Activated T-cell treated with anti-CD3 and anti-CD28 coated beads for 4 hours (primary cell): ENCODE data around the gene LEFTY2.
"Not testable (repeated sequence)": the region's sequence is repeated elsewhere in the genome, so short reads cannot be mapped to it uniquely, and the experiment has no call there.

ENCODE experiments used
- DNase-seq: peaks from one replicate; pipeline ENCODE4 v3.0.0-alpha.2; 2020

Gene LEFTY2

GRCh38 chr1:225941187-225941941 is at the start of gene LEFTY2:
Gene LEFTY2 (minus strand): TSS chr1:225941220. CDS start chr1:225941140, 80 bp downstream.
- DNase-seq: no peak

DNA sequence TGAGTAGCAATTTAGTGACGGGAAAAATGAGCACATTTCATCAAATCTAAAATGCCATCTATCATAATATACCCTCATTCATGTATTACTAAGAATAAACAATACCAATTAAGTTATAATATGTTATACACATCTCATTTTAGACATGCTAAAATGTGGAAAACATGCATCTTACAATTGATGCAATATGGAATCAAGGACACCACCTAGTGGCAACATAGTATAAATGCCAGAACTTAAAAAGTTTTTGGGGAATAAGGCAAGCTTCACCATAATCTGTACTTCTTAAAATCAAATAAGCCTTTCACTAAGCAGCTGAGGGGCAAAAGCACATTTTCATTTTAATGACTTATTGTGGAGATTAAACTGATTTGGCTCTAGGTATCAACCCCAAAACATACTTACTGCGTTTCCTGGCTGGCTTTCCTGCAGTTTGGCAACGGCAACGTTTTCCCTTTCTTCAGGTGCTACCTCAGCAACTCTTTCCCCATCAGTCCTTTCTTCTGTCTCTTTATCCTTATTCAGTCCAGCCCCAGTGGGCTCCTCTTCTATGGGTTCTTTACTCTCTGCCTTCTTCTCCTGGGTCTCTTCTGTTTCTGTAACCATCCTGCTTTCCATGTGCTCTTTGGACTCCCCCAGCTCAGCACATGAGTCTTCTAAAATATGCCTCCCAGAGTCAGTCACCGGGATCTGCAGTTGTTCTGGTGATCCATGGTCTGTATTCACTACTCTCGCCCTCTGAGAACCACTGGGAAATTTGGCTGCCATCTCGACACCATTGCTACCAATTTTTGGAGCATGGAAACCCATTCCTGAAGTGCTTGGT is 46.7 kb upstream of the LEFTY2 start:
- DNase-seq: no peak

DNA sequence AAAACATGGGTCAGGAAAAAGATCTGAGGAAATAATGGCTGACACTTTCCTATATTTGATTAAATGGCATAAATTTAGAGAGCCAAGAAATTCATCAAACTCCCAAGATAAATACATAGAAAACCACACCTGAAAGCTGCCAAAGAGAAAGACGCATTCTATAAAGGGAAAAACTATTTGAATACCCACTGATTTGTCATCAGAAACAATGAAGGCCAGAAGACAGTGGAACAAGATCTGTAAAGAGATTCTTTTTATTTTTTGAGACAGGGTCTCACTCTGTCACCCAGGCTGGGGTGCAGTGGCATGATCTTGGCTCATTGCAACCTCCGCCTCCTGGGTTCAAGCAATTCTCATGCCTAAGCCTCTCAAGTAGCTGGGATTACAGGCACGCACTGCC is 40.7 kb upstream of the LEFTY2 start:
- DNase-seq: no peak

DNA sequence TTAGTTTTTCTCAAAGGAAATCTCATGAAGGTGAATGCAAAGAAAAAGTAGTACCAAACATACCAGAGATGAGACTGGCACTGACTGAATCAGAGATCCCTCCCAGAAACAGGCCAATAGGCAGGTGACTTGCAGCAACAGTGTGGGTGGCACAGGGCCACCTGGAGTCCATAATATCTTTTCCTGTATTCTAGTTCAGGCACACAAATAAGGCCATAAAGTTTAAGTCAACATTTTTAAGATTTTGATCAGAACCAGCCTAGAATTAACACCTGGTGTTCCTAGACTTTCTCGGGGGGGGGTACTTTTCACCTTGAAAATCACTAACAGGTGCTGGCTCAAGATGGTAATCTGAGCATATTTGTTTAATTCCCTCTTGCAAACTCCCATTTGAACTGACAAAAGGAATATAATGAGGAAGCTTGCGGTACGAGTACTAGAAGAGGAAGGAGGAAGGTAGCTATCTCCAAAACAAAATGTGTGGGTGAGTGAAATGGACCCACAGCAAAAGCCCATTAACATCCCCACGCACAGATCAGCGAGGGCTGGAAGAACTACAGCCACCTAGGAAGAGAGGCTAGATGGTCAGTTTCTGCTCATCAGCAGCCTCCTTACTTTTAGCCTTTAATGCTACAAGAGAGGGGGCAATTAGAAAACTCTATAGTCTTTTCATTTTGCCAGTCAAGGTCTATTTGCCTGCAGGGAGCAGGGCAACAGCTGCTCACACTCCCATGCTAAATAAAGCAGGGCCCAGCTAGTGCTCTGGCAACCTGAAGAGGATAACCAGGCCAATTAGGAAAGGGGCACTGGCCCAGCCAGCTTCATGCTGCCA is 39.2 kb upstream of the LEFTY2 start:
- no peak for DNase-seq

DNA sequence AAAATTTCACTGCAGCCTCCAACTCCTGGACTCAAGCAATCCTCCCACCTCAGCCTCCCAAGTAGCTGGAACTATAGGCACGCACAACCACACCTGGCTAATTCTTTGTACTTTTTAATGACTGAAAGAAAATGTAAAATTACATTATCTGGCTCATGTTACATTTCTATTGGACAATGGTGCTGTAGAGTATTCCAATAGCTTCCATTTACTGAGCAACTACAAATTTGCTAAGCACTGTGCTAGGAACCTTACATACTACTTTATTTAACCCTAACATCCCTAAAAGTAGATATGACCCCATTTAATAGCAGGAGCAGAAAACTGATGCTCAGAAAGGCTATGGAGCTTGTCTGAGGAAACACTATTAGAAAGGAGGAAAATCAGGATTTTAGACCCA is 38.4 kb upstream of the LEFTY2 start:
- no peak for DNase-seq

DNA sequence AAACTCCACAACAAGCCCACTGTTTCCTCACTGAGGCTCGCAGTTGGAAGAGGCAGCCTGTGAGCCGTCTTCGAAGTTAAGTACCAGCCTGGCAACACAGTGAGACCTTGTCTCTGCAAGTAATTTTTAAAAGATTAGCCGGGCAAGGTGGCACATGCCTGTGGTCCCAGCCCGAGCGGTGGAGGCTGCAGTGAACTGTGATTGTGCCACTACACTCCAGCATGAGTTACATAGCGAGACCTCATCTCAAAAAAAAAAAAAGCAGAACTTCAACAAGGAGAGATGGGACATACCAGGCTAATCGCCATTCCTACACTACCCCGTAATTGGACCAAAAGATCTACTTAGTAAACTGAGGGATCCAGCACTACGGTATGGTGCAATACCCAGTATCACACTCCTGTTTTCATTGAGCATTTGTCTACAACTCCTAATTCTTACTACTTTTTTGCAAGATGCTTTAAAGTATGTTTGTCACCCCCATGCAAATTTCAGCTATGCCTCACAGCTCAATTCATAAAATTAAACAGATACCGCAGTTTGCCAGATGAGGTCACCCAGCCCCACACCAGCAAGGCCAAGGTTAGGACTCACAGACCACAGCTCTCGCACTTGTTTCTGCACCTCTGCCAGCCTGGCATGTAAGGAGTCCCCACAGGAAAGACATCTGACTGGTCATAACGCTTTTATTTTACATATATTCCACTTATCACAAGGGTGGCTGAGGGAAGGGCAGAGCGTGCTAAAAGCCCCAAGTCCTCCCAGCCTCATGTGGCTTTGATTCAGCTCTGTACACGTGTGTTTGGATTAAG is 37.1 kb upstream of the LEFTY2 start:
- DNase-seq: no peak

GRCh38 chr1:225975146-225975545 is 34.1 kb upstream of the LEFTY2 start:
- DNase-seq: not testable (repeated sequence)

DNA sequence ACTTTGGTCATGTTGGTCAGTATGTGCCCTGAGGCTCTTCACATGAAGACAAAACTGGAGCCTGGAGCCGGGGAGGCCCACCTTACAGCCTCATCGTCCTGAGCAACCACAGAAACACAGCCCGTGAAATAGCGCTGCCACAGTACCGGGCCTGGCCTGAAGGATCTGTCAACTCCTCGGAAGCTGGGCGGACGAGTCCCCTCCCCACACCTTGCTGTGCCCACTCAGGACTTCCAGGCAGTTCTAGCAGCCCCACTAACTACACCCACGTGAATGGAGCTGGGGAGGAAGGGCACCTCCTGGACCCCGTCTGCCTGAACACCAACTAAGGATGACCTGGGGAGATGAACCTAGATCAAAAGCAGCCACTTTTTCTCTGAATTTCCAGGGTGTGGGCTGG is 33.4 kb upstream of the LEFTY2 start:
- DNase-seq: no peak

GRCh38 chr1:225973158-225973557 is 32.1 kb upstream of the LEFTY2 start:
- DNase-seq: no peak

DNA sequence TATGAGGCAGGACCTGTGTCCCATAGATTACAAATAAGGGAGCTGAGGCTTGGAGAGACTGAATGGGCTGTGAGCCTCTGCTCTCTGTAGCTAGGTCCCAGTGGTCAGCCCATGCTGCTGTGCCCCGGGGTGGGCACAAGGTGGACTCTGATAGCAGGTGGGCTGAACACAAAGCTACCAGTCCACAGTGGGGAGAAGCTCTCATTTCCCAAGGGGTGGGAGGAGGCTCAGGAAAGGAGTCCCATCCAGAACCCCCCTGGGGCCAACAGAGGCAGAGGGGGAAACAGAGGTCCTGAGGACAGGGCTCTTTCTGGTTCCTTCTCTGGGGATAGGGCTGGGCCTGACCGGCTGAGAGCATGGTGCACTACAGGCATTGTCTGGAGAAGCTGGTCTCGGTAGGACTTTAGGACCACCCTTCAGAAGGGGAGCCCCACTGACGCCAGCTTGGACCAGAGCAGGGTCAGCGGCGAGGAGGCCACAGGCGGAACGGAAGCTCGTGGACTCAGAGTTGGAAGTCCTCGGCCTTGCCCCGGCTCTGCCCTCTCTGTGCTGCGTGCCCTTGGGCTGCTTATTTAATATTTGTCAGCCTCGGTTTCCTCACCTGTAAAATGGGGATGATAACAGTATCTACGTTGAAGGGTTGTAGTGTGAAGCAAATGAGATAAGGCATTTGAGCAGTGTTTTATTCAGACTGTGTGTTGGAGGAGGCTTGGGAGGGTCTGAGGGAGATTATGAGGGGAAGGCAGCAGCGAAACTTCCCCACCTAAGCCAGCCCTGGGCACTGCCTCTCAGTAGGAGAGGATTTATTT is 31.5 kb upstream of the LEFTY2 start:
- no peak for DNase-seq

DNA sequence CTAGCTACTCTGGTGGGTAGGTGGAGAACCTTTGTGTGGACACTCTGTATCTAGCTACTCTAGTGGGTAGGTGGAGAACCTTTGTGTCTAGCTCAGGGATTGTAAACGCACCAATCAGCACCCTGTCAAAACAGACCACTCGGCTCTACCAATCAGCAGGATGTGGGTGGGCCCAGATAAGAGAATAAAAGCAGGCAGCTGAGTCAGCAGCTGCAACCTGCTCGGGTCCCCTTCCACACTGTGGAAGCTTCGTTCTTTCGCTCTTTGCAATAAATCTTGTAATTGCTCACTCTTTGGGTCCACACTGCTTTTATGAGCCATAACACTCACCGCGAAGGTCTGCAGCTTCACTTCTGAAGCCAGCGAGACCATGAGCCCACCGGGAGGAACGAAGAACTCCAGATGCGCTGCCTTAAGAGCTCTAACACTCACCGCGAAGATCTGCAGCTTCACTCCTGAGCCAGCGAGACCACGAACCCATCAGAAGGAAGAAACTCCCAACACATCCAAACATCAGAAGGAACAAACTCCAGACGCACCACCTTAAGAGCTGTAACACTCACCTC is 29.7 kb upstream of the LEFTY2 start:
- DNase-seq: not testable (repeated sequence)

- DNase-seq: not testable (repeated sequence)
These were observed 28.7 kb upstream of the LEFTY2 start for GRCh38 chr1:225969751-225970150.

DNA sequence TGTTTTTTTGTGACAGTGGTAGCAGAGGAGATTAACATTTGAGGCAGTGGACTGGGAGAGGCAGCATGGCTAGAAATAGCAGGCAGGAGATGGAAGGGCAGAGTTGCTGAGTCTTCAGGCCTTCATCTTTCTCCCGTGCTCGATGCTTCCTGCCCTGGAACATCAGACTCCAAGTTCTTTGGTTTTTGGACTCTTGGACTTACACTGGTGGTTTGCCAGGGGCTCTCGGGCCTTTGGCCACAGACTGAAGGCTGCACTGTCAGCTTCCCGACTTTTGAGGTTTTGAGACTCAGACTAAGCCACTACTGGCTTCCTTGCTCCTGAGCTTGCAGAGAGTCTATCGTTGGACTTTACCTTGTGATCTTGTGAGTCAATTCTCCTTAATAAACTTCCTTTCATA is 24.2 kb upstream of the LEFTY2 start:
- DNase-seq: no peak

DNA sequence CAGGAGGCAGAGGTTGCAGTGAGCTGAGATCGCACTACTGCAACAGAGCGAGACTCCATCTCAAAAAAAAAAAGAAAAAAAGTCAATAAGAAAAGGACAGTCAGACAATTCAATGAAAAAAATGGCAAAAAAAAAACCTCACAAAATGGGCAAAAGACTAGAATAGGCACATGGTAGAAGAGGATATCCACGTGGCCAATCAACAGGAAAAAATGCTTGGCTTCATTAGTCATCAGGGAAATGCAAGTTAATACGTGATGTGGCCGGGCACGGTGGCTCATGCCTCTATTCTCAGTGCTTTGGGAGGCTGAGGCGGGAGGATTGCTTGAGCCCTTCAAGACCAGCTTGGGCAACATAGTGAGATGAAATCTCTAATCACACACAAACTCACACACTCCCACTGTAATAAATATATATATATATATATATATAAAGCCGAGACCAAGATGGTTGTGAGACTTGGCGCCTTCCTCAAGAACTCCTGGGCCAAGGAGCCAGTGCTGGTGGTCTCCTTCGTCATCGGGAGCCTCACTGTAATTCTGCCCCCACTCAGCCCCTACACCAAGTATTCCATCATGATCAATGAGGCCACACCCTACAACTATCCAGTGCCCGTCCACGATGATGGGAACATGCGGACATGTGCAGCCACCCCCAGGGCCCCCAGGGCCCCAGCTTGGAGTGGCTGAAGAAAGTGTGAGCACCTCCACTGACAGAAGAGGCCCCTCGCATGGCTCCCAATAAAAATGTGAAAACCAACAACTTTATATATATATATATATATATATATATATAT is 22.9 kb upstream of the LEFTY2 start:
- DNase-seq: no peak

- DNase-seq: peak; percentile 46
These were observed 21.5 kb upstream of the LEFTY2 start for GRCh38 chr1:225962440-225962975.

DNA sequence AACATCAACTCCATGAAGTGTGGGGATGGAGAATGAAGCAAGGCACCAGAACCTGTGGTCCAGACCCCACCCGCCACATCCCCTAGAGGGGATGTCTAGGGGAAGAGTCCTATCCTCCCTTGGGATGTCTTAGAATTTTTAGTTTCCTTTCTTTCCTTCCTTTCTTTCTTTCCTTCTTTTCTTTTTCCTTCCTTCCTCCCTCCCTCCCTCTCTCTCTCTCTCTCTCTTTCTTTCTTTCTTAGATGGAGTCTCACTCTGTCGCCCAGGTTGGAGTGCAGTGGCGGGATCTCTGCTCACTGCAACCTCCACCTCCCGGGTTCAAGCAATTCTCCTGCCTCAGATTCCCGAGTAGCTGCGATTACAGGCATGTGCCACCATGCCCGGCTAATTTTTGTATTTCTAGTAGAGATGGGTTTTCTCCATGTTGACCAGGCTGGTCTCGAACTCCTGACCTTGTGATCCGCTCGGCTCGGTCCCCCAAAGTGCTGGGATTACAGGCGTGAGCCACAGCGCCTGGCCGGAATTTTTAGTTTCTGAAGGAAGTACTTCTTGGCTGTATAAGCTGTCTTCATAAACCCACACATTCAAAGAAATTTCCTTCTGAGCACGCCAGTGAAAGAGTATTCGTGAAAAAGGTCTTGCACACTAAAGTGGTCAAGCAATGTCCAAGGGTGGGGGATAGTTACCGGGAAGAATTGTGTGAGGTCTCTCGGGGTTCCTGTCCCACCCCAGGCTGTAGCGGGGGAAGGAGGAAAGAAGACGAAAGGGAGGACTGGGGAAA is 20.8 kb upstream of the LEFTY2 start:
- no peak for DNase-seq

DNA sequence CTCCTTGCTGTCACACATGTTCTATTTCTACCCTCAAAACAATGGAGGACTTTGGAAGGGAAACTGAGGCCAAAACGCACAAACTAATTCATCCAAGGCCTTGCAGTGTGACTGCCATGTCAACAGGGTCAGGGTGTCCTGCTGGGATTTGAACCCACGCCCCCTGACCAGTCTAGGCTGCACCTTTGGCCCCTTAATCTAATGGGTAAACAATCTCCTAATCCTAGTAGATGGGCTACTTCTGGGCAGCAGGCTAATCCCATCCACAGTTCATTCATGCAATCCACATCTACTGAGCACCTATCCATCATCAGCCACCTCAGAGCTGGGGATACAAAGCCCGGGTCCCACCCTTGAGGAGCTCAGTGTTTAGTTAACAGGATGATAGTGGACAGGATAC is 17.0 kb upstream of the LEFTY2 start:
- no peak for DNase-seq

- no peak for DNase-seq
These were observed 13.7 kb upstream of the LEFTY2 start for GRCh38 chr1:225954753-225955152.

DNA sequence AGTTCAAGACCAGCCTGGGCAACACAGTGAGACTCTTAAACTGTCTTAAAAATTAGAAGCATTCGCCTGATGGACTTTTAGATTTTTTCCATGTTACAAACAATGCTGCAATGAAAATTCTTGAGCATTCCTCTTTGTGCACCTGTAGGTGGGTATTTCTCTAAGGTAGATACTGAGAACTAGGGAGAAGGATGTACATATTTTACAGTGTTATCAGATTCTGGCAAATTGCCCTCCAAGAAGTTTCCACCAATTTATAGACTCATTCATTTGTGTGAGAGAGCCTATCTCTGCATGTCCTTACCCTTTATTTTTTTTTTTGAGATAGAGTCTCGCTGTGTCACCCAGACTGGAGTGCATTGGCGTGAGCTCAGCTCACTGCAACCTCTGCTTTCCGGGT is 12.3 kb upstream of the LEFTY2 start:
- DNase-seq: no peak
